ENCODE results near the gene LIPE.
A peak's percentile ranks its signal among the peaks of the same experiment; 100 is the strongest.

The LIPE gene

DNA sequence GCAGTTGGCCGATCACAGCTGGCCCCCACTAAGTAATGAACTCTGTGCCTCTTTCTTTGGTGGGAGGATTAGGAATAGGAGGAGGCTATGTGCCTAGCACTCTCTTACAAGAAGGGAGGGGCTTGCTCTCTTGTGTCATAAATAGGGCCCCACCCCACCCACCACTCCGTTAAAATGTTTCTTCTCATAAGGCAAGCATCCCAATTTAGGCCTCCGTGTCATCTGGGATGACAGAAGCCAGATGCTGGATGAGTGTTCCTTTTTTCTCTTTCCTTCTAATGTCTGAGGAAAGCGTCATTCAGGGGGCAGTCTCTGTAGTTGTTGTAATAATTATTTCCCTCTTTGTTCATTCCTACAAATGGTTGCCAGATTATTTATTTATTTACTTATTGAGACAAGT lies at the start of gene LIPE:
Gene LIPE (minus strand): TSS at position 76 of the 400 bp plus-strand sequence. CDS start 239 bp downstream, outside the sequence.
- no peak within 1 kb of the TSS for H3K4me3 ChIP-seq (ENCODE audit: low read length)
- no peak for TF ChIP-seq CTCF (conservative IDR thresholded peaks at IDR 0.05; ENCODE audit: low read length)

DNA sequence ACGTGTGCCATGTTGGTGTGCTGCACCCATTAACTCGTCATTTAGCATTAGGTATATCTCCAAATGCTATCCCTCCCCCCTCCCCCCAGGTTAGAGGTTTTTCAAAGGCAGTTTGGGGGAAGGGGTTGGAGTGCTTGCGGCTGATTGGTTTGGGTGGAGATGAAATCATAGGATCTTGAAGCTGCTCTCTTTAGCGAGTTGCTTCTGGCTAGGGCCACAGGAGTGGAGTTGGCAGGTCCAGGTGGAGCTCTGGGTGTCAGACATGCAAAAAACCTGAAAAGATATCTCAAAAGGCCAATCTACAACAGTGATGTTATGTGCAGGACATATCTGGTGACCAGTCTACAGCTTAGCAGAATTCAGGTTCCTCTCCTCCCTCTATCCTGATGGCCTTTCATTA lies 48.2 kb upstream of the LIPE start:
- no peak for TF ChIP-seq CTCF (conservative IDR thresholded peaks at IDR 0.05; ENCODE audit: low read length)
- no peak overlapping the region for H3K4me3 ChIP-seq (ENCODE audit: low read length)
- DNase-seq (ENCODE audit: low read depth) = no peak

More for the DNA sequence above, at the start of gene LIPE:
- DNase-seq (ENCODE audit: low read depth) = peak; percentile 44

- no peak for DNase-seq (ENCODE audit: low read depth)
- no peak for TF ChIP-seq CTCF (conservative IDR thresholded peaks at IDR 0.05; ENCODE audit: low read length)
- H3K4me3 ChIP-seq (ENCODE audit: low read length) = no peak overlapping the region
These were observed 47.6 kb upstream of the LIPE start for GRCh38 chr19:42474743-42475142.

- H3K4me3 ChIP-seq (ENCODE audit: low read length) = no peak overlapping the region
- no peak for TF ChIP-seq CTCF (conservative IDR thresholded peaks at IDR 0.05; ENCODE audit: low read length)
- no peak for DNase-seq (ENCODE audit: low read depth)
These were observed 46.5 kb upstream of the LIPE start for GRCh38 chr19:42473686-42474085.

DNA sequence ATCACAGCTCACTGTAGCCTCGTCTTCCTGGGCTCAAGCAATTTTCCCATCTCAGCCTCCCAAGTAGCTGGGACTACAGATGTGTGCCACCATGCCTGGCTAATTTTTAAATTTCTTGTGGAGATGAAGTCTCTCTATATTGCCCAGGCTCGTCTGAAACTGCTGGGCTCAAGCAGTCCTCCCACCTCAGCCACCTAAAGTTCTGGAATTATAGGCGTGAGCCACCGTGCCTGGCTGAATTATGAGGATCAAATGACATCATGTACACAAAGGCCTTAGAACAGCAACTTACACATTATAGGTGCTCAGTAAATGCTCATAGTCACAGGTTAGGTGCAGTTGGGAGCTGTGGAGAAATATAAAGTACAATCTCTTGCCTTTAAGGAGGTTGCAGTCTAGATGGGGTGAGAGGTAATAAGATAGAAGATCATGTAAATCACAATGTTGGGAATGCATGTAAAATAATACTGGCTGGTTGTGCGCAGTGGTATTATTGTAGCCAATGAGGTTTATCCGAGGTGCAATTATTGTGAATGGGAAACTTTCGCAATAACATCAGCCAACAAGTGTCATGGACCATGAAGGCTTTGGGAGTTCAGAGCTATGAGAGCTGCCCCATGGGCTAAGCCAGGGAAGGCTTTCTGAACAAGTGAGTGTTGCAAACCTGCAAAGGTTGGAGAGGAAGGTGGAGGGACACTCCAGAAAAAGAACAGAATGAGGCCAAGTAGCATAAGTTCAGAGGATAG lies 45.4 kb upstream of the LIPE start:
- no peak for DNase-seq (ENCODE audit: low read depth)
- H3K4me3 ChIP-seq (ENCODE audit: low read length) = no peak overlapping the region
- no peak for TF ChIP-seq CTCF (conservative IDR thresholded peaks at IDR 0.05; ENCODE audit: low read length)

DNA sequence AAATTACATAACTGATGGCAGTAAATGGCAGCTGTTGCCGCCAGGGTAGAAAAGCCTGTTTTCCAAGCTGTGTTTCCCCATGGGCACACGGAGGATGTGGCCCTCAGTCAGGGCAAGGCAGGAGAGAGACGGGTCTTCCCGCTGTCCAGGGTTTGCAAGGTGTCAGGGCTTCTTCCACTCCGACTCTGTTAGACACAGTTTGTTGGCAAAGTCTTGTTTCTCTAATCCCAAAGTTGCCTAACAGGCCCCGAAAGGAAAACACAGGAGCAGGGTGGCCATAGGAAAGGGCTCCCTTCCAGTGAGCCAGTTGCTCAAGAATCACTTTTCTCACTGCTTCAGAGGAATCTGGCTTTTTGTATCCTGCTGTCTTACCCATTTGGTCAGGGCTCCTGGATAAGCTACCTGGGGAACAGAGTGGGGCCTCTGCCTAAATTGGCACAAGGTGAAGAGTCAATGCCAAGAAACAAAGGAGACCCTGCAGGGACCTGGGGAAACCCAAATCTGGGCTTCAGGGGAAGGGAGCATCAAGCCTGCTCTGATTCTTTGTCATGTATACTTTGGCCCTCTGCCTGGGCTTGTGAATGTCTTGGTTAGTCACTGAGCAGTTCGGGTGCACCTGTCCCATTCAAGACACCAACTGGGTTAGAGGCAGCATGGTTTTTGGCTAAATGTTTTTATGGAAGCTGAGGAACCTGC lies 44.5 kb upstream of the LIPE start:
- no peak overlapping the region for H3K4me3 ChIP-seq (ENCODE audit: low read length)
- TF ChIP-seq CTCF (conservative IDR thresholded peaks at IDR 0.05; ENCODE audit: low read length) = no peak
- no peak for DNase-seq (ENCODE audit: low read depth)
